HCT116 (cell line): ENCODE results near the gene GBF1. TPM values are rescaled to one million over a fixed set of nuclear protein-coding genes. Genes with fewer than 3 reads are reported as not detected.

Experiments
- ATAC-seq: fragments of 200-7000 bp; cut with Tn5 transposase; 2 replicates; pipeline ENCODE4 v1.9.1; 2020; ENCODE audit warnings: mild to moderate bottlenecking, moderate library complexity
- BruUV-seq: library from RNA; stranded (reverse); fragments of 400-500 nt; replicated peaks from 2 replicates; lab custom pipeline; 2021; lab: Mats Ljungman, UMichigan
- CTCF ChIA-PET: fragments of 300-600 bp; sonication (Branson Sonifier 250); formaldehyde crosslinking; loops from one replicate; lab custom pipeline; 2021; ENCODE audit warnings: antibody characterized with exemption; lab: Charles Lee
- POLR2A ChIA-PET: fragments of 300-600, 350-600 bp; sonication (Branson Sonifier 250); formaldehyde crosslinking; loops from one replicate; lab custom pipeline; 2021; ENCODE audit warnings: antibody characterized with exemption; lab: Charles Lee
- RAD21 ChIA-PET, 2 experiments: fragments of 300-600 bp; sonication (Branson Sonifier 250); formaldehyde crosslinking; loops; one replicate each; lab custom pipeline; 2023; ENCODE audit warnings: low total read pairs in 2 of 2; ENCODE audit not compliant: uncharacterized antibody in 2 of 2, unreplicated experiment in 2 of 2, low non-redundant PET in 1 of 2; lab: Charles Lee
- DNase-seq: peaks from one replicate; pipeline ENCODE4 v3.0.0-alpha.2; 2010; ENCODE audit warnings: low read depth, low spot score
- H2AFZ ChIP-seq: fragments of 200-600 bp; shearing (Covaris generic), sonication (generic); 2 replicates; pipeline ENCODE4 v1.6.1; 2017; ENCODE audit warnings: low read depth, mixed run types, mixed read lengths, antibody characterized with exemption, low read length; ENCODE audit not compliant: poor library complexity, severe bottlenecking
- H3K27ac ChIP-seq: 2 replicates; pipeline ENCODE4 v1.5.1; 2012; ENCODE audit warnings: low read depth, low read length
- H3K27me3 ChIP-seq: fragments of 200-600 bp; sonication (generic); 2 replicates; pipeline ENCODE4 v1.6.1; 2016; ENCODE audit warnings: mixed run types, low read length, mixed read lengths; ENCODE audit not compliant: insufficient read depth
- H3K36me3 ChIP-seq, 2 experiments: fragments of 200-500 bp in 1 of 2; fragments of 200-600 bp in 1 of 2; sonication (Bioruptor generic) in 1 of 2; sonication (generic) in 1 of 2; 2 replicates each; pipeline versions ENCODE4 v1.5.1 to v1.6.1; 2014 to 2016; ENCODE audit warnings: low read length in 2 of 2, inconsistent platforms in 1 of 2, mixed read lengths in 1 of 2, mixed run types in 1 of 2; ENCODE audit not compliant: insufficient read depth in 2 of 2, control insufficient read depth in 1 of 2
- H3K4me1 ChIP-seq, 2 experiments: fragments of 200-600 bp in 1 of 2; sonication (generic) in 1 of 2; 2 replicates each; pipeline versions ENCODE4 v1.5.1 to v1.6.1; 2012 to 2017; ENCODE audit warnings: low read length in 2 of 2, inconsistent platforms in 1 of 2, mild to moderate bottlenecking in 1 of 2, mixed read lengths in 1 of 2, mixed run types in 1 of 2, moderate library complexity in 1 of 2; ENCODE audit not compliant: insufficient read depth in 2 of 2, control insufficient read depth in 1 of 2
- H3K4me2 ChIP-seq: fragments of 200-600 bp; sonication (generic); 2 replicates; pipeline ENCODE4 v1.6.1; 2017; ENCODE audit warnings: mixed run types, low read length, mixed read lengths
- H3K4me3 ChIP-seq, 2 experiments: fragments of 200-600 bp in 1 of 2; sonication (generic) in 1 of 2; replicated peaks in 1 of 2; 2 replicates each; pipeline ENCODE4 v1.5.1; 2011 to 2016; ENCODE audit warnings: low read length in 2 of 2, control low read depth in 1 of 2, low read depth in 1 of 2, mild to moderate bottlenecking in 1 of 2, mixed read lengths in 1 of 2, mixed run types in 1 of 2
- H3K79me2 ChIP-seq: fragments of 200-600 bp; sonication (generic); 2 replicates; pipeline ENCODE4 v1.6.1; 2017; ENCODE audit warnings: mild to moderate bottlenecking, mixed run types, low read length, moderate library complexity, mixed read lengths; ENCODE audit not compliant: insufficient read depth
- H3K9ac ChIP-seq: fragments of 200-600 bp; sonication (generic); 2 replicates; pipeline ENCODE4 v1.6.1; 2016; ENCODE audit warnings: low read length, mixed read lengths
- H3K9me2 ChIP-seq: fragments of 200-600 bp; sonication (generic), shearing (Covaris generic); 2 replicates; pipeline ENCODE4 v1.6.1; 2017; ENCODE audit warnings: mixed run types, mild to moderate bottlenecking, moderate library complexity; ENCODE audit not compliant: insufficient read depth
- H3K9me3 ChIP-seq, 2 experiments: fragments of 200-500 bp in 1 of 2; fragments of 200-600 bp in 1 of 2; sonication (Bioruptor generic) in 1 of 2; sonication (generic) in 1 of 2; 2 replicates each; pipeline ENCODE4 v1.6.1; 2014 to 2017; ENCODE audit warnings: low read length in 2 of 2, mixed read lengths in 2 of 2, inconsistent platforms in 1 of 2, low read depth in 1 of 2, mild to moderate bottlenecking in 1 of 2, mixed run types in 1 of 2, moderate library complexity in 1 of 2; ENCODE audit not compliant: control insufficient read depth in 1 of 2, insufficient read depth in 1 of 2
- H4K20me1 ChIP-seq: fragments of 200-600 bp; sonication (generic), shearing (Covaris generic); 2 replicates; pipeline ENCODE4 v1.6.1; 2017; ENCODE audit warnings: mixed run types, mild to moderate bottlenecking, moderate library complexity; ENCODE audit not compliant: insufficient read depth
- ATF3 ChIP-seq: IDR thresholded peaks from 2 replicates; pipeline ENCODE4 v1.6.1; 2012
- CBX3 ChIP-seq: IDR thresholded peaks from 2 replicates; pipeline ENCODE4 v1.6.1; 2012; ENCODE audit warnings: low read depth
- CTCF ChIP-seq, 3 experiments: fragments of 200-600 bp in 1 of 3; sonication (generic) in 1 of 3; IDR thresholded peaks in 2 of 3; conservative IDR thresholded peaks in 1 of 3; 2 replicates each; pipeline ENCODE4 v1.5.1; 2012 to 2017; ENCODE audit warnings: low read depth in 2 of 3, low read length in 2 of 3, antibody characterized with exemption in 1 of 3, borderline replicate concordance in 1 of 3, control low read depth in 1 of 3, mild to moderate bottlenecking in 1 of 3, mixed read lengths in 1 of 3, mixed run types in 1 of 3, moderate library complexity in 1 of 3; ENCODE audit not compliant: insufficient read depth in 1 of 3
- FOSL1 ChIP-seq: IDR thresholded peaks from 2 replicates; pipeline ENCODE4 v1.6.1; 2012; ENCODE audit warnings: low read depth
- JUND ChIP-seq: IDR thresholded peaks from 2 replicates; pipeline ENCODE4 v1.6.1; 2012
- RAD21 ChIP-seq: IDR thresholded peaks from 2 replicates; pipeline ENCODE4 v1.6.1; 2012; ENCODE audit warnings: low read depth, mild to moderate bottlenecking
- SP1 ChIP-seq: IDR thresholded peaks from 2 replicates; pipeline ENCODE4 v1.6.1; 2012; ENCODE audit warnings: low read depth
- SRF ChIP-seq: IDR thresholded peaks from 2 replicates; pipeline ENCODE4 v1.6.1; 2012; ENCODE audit warnings: low read depth
- TCF7L2 ChIP-seq: IDR thresholded peaks from 2 replicates; pipeline ENCODE4 v1.7.0; 2011; ENCODE audit warnings: borderline replicate concordance, inconsistent platforms; ENCODE audit not compliant: insufficient read depth, insufficient read length; ENCODE audit errors: extremely low read depth
- YY1 ChIP-seq: IDR thresholded peaks from 2 replicates; pipeline ENCODE4 v1.6.1; 2011; ENCODE audit warnings: low read length, low read depth, moderate library complexity, mild to moderate bottlenecking; ENCODE audit not compliant: insufficient replicate concordance; ENCODE audit errors: extremely low read depth
- ZFX ChIP-seq: fragments of 450-650 bp; IDR thresholded peaks from 2 replicates; pipeline ENCODE4 v1.6.1; 2017
- ZNF274 ChIP-seq: fragments of 200-500 bp; sonication (Bioruptor generic); IDR thresholded peaks from 2 replicates; pipeline ENCODE4 v1.6.1; 2014; ENCODE audit warnings: mild to moderate bottlenecking, low read depth, low read length, inconsistent platforms
- intact Hi-C: fragments of 100-400 bp; cut with micrococcal nuclease; formaldehyde crosslinking; loops from 2 replicates; pipeline ENCODE4 v1.10.0; 2022
- total RNA-seq: library from RNA; stranded (reverse); gene quantifications from one replicate; pipeline ENCODE4 v1.2.1, GENCODE V29; 2021; ENCODE audit not compliant: unreplicated experiment

The GBF1 gene
- total RNA-seq, 1 experiment from 2014 or later, result 58.9 TPM

- POLR2A ChIA-PET, result no interaction called here
- no TSS peak for BruUV-seq
These were observed 137.5 kb downstream of the GBF1 start for GRCh38 chr10:102382871-102383270.

GRCh38 chr10:102384053-102384452 is 138.7 kb downstream of the GBF1 start:
- DNase-seq, result no peak
- intact Hi-C loops, result no loop called here
- ChIA-PET RAD21 (interaction anchor here in 1 of 2 experiments (1.0 kb wide), 1 partner anchor 200 kb away, joined by 3 read pairs; no protein-coding TSS in a partner anchor), CTCF (interaction anchor here (0.7 to 3.6 kb wide), 10 partner anchors 8 to 215 kb away, joined by 3 to 41 read pairs (median 7); partner anchors contain the start of gene NFKB2), POLR2A (no interaction called here)
- Histone ChIP-seq H3K4me1 (no peaks in the 10 kb centered on the region), H3K27ac (no peak overlapping the region), H4K20me1 (no peaks in the 10 kb centered on the region), H3K27me3 (no peaks in the 10 kb centered on the region), H3K79me2 (no peaks in the 10 kb centered on the region), H3K9me2 (no peaks in the 10 kb centered on the region), H3K36me3 (peaks cover 14 to 22% of the 10 kb centered on the region in 2 experiments), H3K9ac (no peak overlapping the region), H3K4me2 (no peak overlapping the region), H2AFZ (no peak overlapping the region), H3K4me3 (no peak overlapping the region), H3K9me3 (no peaks in the 10 kb centered on the region)
- BruUV-seq, result TSS peak; percentile 14
- peak; percentile 74 for ATAC-seq
- no peak for TF ChIP-seq YY1
- TF ChIP-seq CTCF (IDR thresholded peaks at IDR 0.05 in 2 of 3, conservative IDR thresholded peaks at IDR 0.05 in 1 of 3; ENCODE audit: borderline replicate concordance in 1 of 3, insufficient read depth in 1 of 3, low read depth in 2 of 3, low read length in 2 of 3), result peak; percentile 34 to 61 (median 45); a peak in 5 of 6 replicates
- no peak for TF ChIP-seq SP1
- no peak for TF ChIP-seq ZFX
- peak; percentile 46 for TF ChIP-seq RAD21
- TF ChIP-seq FOSL1, result no peak

More at GRCh38 chr10:102382871-102383270, 137.5 kb downstream of the GBF1 start:
- Histone ChIP-seq H2AFZ (no peak overlapping the region), H4K20me1 (no peaks in the 10 kb centered on the region), H3K9me3 (no peaks in the 10 kb centered on the region), H3K4me3 (no peak overlapping the region), H3K27me3 (no peaks in the 10 kb centered on the region), H3K36me3 (peaks cover 19 to 24% of the 10 kb centered on the region in 2 experiments), H3K4me2 (no peak overlapping the region), H3K9me2 (no peaks in the 10 kb centered on the region), H3K27ac (no peak overlapping the region), H3K79me2 (no peaks in the 10 kb centered on the region), H3K4me1 (no peaks in the 10 kb centered on the region), H3K9ac (no peak overlapping the region)
- DNase-seq (no peak), ATAC-seq (no peak)
- intact Hi-C loops, result no loop called here
- ChIA-PET CTCF (interaction anchor here (1.3 to 3.6 kb wide), 4 partner anchors 12 to 152 kb away, joined by 5 to 41 read pairs (median 18); partner anchors contain the start of gene NFKB2), RAD21 (no interaction called here)
- no peak for TF ChIP-seq TCF7L2
- TF ChIP-seq ZFX, result no peak
- no peak for TF ChIP-seq ATF3
- no peak for TF ChIP-seq FOSL1
- no peak for TF ChIP-seq JUND
- no peak for TF ChIP-seq YY1
- no peak for TF ChIP-seq SRF
- no peak for TF ChIP-seq CBX3
- no peak for TF ChIP-seq ZNF274
